Endothelial cell of umbilical vein (primary cell): ENCODE data around the gene TAT. TPM values are rescaled to one million over a fixed set of nuclear protein-coding genes. Genes with fewer than 3 reads are reported as not detected.

Source experiments
- BruUV-seq: library from RNA; stranded (reverse); fragments of 400-500 nt; replicated peaks from 2 replicates; lab custom pipeline; 2021; lab: Mats Ljungman, UMichigan
- CTCF ChIA-PET: fragments of 300-600, 350-600 bp; sonication (Branson Sonifier 250); formaldehyde crosslinking; loops from one replicate; lab custom pipeline; 2021; ENCODE audit warnings: antibody characterized with exemption, inconsistent platforms; lab: Charles Lee
- POLR2A ChIA-PET: fragments of 300-600, 350-600 bp; sonication (Branson Sonifier 250); formaldehyde crosslinking; loops from one replicate; lab custom pipeline; 2021; ENCODE audit warnings: antibody characterized with exemption, inconsistent platforms; lab: Charles Lee
- DNase-seq: peaks from one replicate; pipeline ENCODE4 v3.0.0-alpha.2; 2011; ENCODE audit warnings: low read depth, low spot score
- FAIRE-seq: peaks from 2 replicates; lab custom pipeline; 2011; peaks lifted over from hg19 to GRCh38; lab: Jason Lieb, UNC
- H2AFZ ChIP-seq: 2 replicates; pipeline ENCODE4 v1.6.0; 2012; ENCODE audit warnings: low read depth, low read length, control low read depth, inconsistent platforms
- H3K27ac ChIP-seq: 2 replicates; pipeline ENCODE4 v1.5.1; 2011; ENCODE audit warnings: low read depth, mild to moderate bottlenecking, control low read depth, low read length, moderate library complexity; ENCODE audit not compliant: insufficient read depth
- H3K27me3 ChIP-seq, 2 experiments: 2 replicates each; pipeline versions ENCODE4 v1.6.0 to v1.6.1; 2011; ENCODE audit warnings: low read length in 2 of 2, mixed read lengths in 1 of 2; ENCODE audit not compliant: control insufficient read depth in 2 of 2, insufficient read depth in 2 of 2
- H3K36me3 ChIP-seq, 2 experiments: 2 replicates in 1 of 2; 3 replicates in 1 of 2; pipeline ENCODE4 v1.5.1; 2011; ENCODE audit warnings: low read length in 2 of 2, mild to moderate bottlenecking in 1 of 2, moderate library complexity in 1 of 2; ENCODE audit not compliant: control insufficient read depth in 2 of 2, insufficient read depth in 2 of 2; ENCODE audit errors: extremely low read depth in 1 of 2
- H3K4me1 ChIP-seq: 3 replicates; pipeline ENCODE4 v1.5.1; 2011; ENCODE audit warnings: mild to moderate bottlenecking, low read length; ENCODE audit not compliant: control insufficient read depth, insufficient read depth; ENCODE audit errors: extremely low read depth
- H3K4me2 ChIP-seq: 2 replicates; pipeline ENCODE4 v1.6.1; 2011; ENCODE audit warnings: low read length, control low read depth, mixed read lengths; ENCODE audit not compliant: insufficient read depth
- H3K4me3 ChIP-seq, 3 experiments: fragments of 200-600 bp in 1 of 3; sonication (generic), shearing (Covaris generic) in 1 of 3; replicated peaks in 1 of 3; 2 replicates each; pipeline ENCODE4 v1.5.1; 2011 to 2016; ENCODE audit warnings: control low read depth in 3 of 3, low read length in 3 of 3, mild to moderate bottlenecking in 2 of 3, inconsistent platforms in 1 of 3, low read depth in 1 of 3, moderate library complexity in 1 of 3; ENCODE audit not compliant: insufficient read depth in 1 of 3
- H3K79me2 ChIP-seq: 2 replicates; pipeline ENCODE4 v1.6.0; 2012; ENCODE audit warnings: low read length, inconsistent platforms; ENCODE audit not compliant: control insufficient read depth, insufficient read depth
- H3K9ac ChIP-seq: replicated peaks from 2 replicates; pipeline ENCODE3; 2011; ENCODE audit warnings: low read length, control low read depth; ENCODE audit not compliant: insufficient read depth; ENCODE audit errors: extremely low read depth
- H3K9me1 ChIP-seq: replicated peaks from 3 replicates; pipeline ENCODE4 v1.6.0; 2011; ENCODE audit warnings: mild to moderate bottlenecking, low read length; ENCODE audit not compliant: control insufficient read depth, insufficient read depth; ENCODE audit errors: extremely low read depth
- H3K9me3 ChIP-seq: replicated peaks from 2 replicates; pipeline ENCODE4 v1.5.1; 2012; ENCODE audit warnings: low read length, inconsistent platforms; ENCODE audit not compliant: control insufficient read depth, insufficient read depth
- H4K20me1 ChIP-seq: replicated peaks from 2 replicates; pipeline ENCODE3; 2011; ENCODE audit warnings: mild to moderate bottlenecking, low read length; ENCODE audit not compliant: control insufficient read depth, insufficient read depth; ENCODE audit errors: extremely low read depth
- CTCF ChIP-seq, 2 donors: IDR thresholded peaks; 1 replicate in 1 of 2; 2 replicates in 1 of 2; pipeline ENCODE4 v1.5.1; 2011; ENCODE audit warnings: low read length in 2 of 2, mild to moderate bottlenecking in 2 of 2, moderate library complexity in 2 of 2, control low read depth in 1 of 2, inconsistent platforms in 1 of 2, low read depth in 1 of 2; ENCODE audit not compliant: insufficient read depth in 1 of 2; ENCODE audit errors: extremely low read depth in 1 of 2
- FOS ChIP-seq: IDR thresholded peaks from 2 replicates; pipeline ENCODE4 v1.6.1; 2011; ENCODE audit warnings: mild to moderate bottlenecking, low read length, moderate library complexity, borderline replicate concordance; ENCODE audit not compliant: insufficient read depth
- JUN ChIP-seq: IDR thresholded peaks from 2 replicates; pipeline ENCODE4 v1.6.1; 2011; ENCODE audit warnings: borderline replicate concordance, low read depth; ENCODE audit not compliant: insufficient read length, insufficient read depth
- MAX ChIP-seq: IDR thresholded peaks from 2 replicates; pipeline ENCODE4 v1.6.1; 2011; ENCODE audit not compliant: insufficient read depth, insufficient read length
- MYC ChIP-seq: IDR thresholded peaks from one replicate; pipeline ENCODE4 v1.6.1; 2011; ENCODE audit warnings: mild to moderate bottlenecking, low read depth, low read length
- POLR2A ChIP-seq: IDR thresholded peaks from 2 replicates; pipeline ENCODE4 v1.6.1; 2012; ENCODE audit warnings: low read depth, mild to moderate bottlenecking, control low read depth, low read length
- dilution Hi-C: fragments of 300-500 bp; cut with MboI; formaldehyde crosslinking; loops from one replicate; pipeline ENCODE4 v1.15.0; 2019; ENCODE audit warnings: low sequenced_read_pairs; ENCODE audit not compliant: extremely low pct_ligation_motif_present
- intact Hi-C: fragments of 100-400 bp; cut with micrococcal nuclease; formaldehyde crosslinking; loops from one replicate; pipeline ENCODE4 v1.10.0; 2022
- polyA plus RNA-seq, 4 experiments: library from polyadenylated mRNA; depleted of rRNA in 3 of 4; stranded (reverse) in 3 of 4; unstranded in 1 of 4; fragments of >200 nt; gene quantifications; 2 replicates each; pipeline versions ENCODE4 v1.2.1 to v1.2.3, GENCODE V29; 2011 to 2012; ENCODE audit warnings: missing spikeins in 1 of 4
- total RNA-seq: library from RNA; stranded (reverse); gene quantifications from 2 replicates; pipeline ENCODE4 v1.2.3, GENCODE V29; 2021

TAT gene
- total and polyA plus RNA-seq, 2 donors (not counting 3 experiments of a cell fraction or from before 2014, with no cell fraction given), result not detected

GRCh38 chr16:71559855-71560254 lies 17.0 kb downstream of the TAT start:
- POLR2A ChIA-PET, result no interaction called here
- BruUV-seq, result no TSS peak

More at GRCh38 chr16:71559855-71560254, 17.0 kb downstream of the TAT start:
- no peak overlapping the region for H3K27ac ChIP-seq
- H3K4me2 ChIP-seq, result no peak overlapping the region
- H4K20me1 ChIP-seq, result no peaks in the 10 kb centered on the region
- no peaks in the 10 kb centered on the region for H3K9me1 ChIP-seq
- dilution Hi-C loops, result no loop called here
- DNase-seq (no peak), FAIRE-seq (no peak)
- peaks cover 0 to 1% of the 10 kb centered on the region in 2 experiments for H3K27me3 ChIP-seq
- no peak overlapping the region for H3K4me3 ChIP-seq
- no peaks in the 10 kb centered on the region for H3K36me3 ChIP-seq
- no peak overlapping the region for H2AFZ ChIP-seq
- CTCF ChIA-PET, result no interaction called here
- no peaks in the 10 kb centered on the region for H3K4me1 ChIP-seq
- no peak for TF ChIP-seq FOS
- no peak for TF ChIP-seq MYC
- TF ChIP-seq CTCF (IDR thresholded peaks at IDR 0.05; ENCODE audit: extremely low read depth in 1 of 2, insufficient read depth in 1 of 2, low read depth in 1 of 2, low read length in 2 of 2), result no peak
- TF ChIP-seq JUN, result no peak
- no peak for TF ChIP-seq POLR2A
- TF ChIP-seq MAX, result no peak
- intact Hi-C loops, result no loop called here
- H3K9ac ChIP-seq, result no peak overlapping the region
- H3K79me2 ChIP-seq, result no peaks in the 10 kb centered on the region
- no peaks in the 10 kb centered on the region for H3K9me3 ChIP-seq
